ENCODE data around the gene DPCD. TPM values are rescaled to one million over a fixed set of nuclear protein-coding genes. Genes with fewer than 3 reads are reported as not detected.

The DPCD gene
- total and polyA plus RNA-seq, 10 of the 15 experiments (the other 5 are each of a cell fraction or from before 2014, with no cell fraction given), result 9.7 to 50.9 (median 26.3) TPM

GRCh38 chr10:101617102-101617823 is 29.1 kb downstream of the DPCD start (continued):
- TF ChIP-seq, protein P1, sequence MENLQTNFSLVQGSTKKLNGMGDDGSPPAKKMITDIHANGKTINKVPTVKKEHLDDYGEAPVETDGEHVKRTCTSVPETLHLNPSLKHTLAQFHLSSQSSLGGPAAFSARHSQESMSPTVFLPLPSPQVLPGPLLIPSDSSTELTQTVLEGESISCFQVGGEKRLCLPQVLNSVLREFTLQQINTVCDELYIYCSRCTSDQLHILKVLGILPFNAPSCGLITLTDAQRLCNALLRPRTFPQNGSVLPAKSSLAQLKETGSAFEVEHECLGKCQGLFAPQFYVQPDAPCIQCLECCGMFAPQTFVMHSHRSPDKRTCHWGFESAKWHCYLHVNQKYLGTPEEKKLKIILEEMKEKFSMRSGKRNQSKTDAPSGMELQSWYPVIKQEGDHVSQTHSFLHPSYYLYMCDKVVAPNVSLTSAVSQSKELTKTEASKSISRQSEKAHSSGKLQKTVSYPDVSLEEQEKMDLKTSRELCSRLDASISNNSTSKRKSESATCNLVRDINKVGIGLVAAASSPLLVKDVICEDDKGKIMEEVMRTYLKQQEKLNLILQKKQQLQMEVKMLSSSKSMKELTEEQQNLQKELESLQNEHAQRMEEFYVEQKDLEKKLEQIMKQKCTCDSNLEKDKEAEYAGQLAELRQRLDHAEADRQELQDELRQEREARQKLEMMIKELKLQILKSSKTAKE (IDR thresholded peaks at IDR 0.05; ENCODE audit: low read depth, poor library complexity, severe bottlenecking), result peak; percentile 30
- TF ChIP-seq NR2C2 (IDR thresholded peaks at IDR 0.05; ENCODE audit: borderline replicate concordance, control insufficient read depth, insufficient read length, low read depth) (no peak), RELA (IDR thresholded peaks at IDR 0.05; ENCODE audit: borderline replicate concordance, partially characterized antibody) (no peak), SIX5 (IDR thresholded peaks at IDR 0.05; ENCODE audit: low read depth, low read length, severe bottlenecking) (no peak), HCFC1 (IDR thresholded peaks at IDR 0.05; ENCODE audit: low read length) (no peak), CHD1 (IDR thresholded peaks at IDR 0.05; ENCODE audit: low read depth, low read length) (no peak), DPF2 (IDR thresholded peaks at IDR 0.05) (peak; percentile 26; the same call in 1 of the 2 replicates), SREBF1 (IDR thresholded peaks at IDR 0.05; ENCODE audit: low read length) (no peak), NRF1 (conservative IDR thresholded peaks at IDR 0.05; ENCODE audit: low read depth, low read length) (no peak), E2F8 (IDR thresholded peaks at IDR 0.05; ENCODE audit: low read depth, partially characterized antibody) (no peak), CREB1 (IDR thresholded peaks at IDR 0.05; ENCODE audit: low read depth) (peak; percentile 9; the same call in 1 of the 2 replicates), EGR1 (IDR thresholded peaks at IDR 0.05; ENCODE audit: borderline replicate concordance in 1 of 2, low read depth in 2 of 2, low read length in 2 of 2) (peak; percentile 60 to 99), POLR2AphosphoS5 (IDR thresholded peaks at IDR 0.05; ENCODE audit: low read length) (no peak), HDGF (IDR thresholded peaks at IDR 0.05) (peak; percentile 68; the same call in 1 of the 2 replicates), JUND (IDR thresholded peaks at IDR 0.05; ENCODE audit: low read depth, low read length) (no peak), TCF7 (IDR thresholded peaks at IDR 0.05; ENCODE audit: borderline replicate concordance) (no peak), HSF1 (IDR thresholded peaks at IDR 0.05; ENCODE audit: low read depth, low read length) (no peak)
- TF ChIP-seq, protein P2, sequence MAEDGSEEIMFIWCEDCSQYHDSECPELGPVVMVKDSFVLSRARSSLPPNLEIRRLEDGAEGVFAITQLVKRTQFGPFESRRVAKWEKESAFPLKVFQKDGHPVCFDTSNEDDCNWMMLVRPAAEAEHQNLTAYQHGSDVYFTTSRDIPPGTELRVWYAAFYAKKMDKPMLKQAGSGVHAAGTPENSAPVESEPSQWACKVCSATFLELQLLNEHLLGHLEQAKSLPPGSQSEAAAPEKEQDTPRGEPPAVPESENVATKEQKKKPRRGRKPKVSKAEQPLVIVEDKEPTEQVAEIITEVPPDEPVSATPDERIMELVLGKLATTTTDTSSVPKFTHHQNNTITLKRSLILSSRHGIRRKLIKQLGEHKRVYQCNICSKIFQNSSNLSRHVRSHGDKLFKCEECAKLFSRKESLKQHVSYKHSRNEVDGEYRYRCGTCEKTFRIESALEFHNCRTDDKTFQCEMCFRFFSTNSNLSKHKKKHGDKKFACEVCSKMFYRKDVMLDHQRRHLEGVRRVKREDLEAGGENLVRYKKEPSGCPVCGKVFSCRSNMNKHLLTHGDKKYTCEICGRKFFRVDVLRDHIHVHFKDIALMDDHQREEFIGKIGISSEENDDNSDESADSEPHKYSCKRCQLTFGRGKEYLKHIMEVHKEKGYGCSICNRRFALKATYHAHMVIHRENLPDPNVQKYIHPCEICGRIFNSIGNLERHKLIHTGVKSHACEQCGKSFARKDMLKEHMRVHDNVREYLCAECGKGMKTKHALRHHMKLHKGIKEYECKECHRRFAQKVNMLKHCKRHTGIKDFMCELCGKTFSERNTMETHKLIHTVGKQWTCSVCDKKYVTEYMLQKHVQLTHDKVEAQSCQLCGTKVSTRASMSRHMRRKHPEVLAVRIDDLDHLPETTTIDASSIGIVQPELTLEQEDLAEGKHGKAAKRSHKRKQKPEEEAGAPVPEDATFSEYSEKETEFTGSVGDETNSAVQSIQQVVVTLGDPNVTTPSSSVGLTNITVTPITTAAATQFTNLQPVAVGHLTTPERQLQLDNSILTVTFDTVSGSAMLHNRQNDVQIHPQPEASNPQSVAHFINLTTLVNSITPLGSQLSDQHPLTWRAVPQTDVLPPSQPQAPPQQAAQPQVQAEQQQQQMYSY (CRISPR knock-in tag; IDR thresholded peaks at IDR 0.05), result no peak

Data from GM12878 (cell line).